Uterus (tissue), 2 donors: ENCODE data around the gene TMCO4.

Experiments used
- CTCF ChIP-seq, 4 experiments: fragments of 200-600 bp in 2 of 4; fragments of 450-650 bp in 2 of 4; sonication (generic) in 2 of 4; IDR thresholded peaks; one replicate each; pipeline ENCODE4 v1.5.1; 2016 to 2019; ENCODE audit warnings: antibody characterized with exemption in 4 of 4, mild to moderate bottlenecking in 2 of 4, moderate library complexity in 1 of 4
- POLR2A ChIP-seq, 2 donors: fragments of 450-650 bp; IDR thresholded peaks; one replicate each; pipeline ENCODE4 v1.6.1; 2016; ENCODE audit warnings: antibody characterized with exemption in 2 of 2, mild to moderate bottlenecking in 1 of 2, moderate library complexity in 1 of 2

GRCh38 chr1:19824036-19824435 is 24.3 kb upstream of the TMCO4 start:
- TF ChIP-seq POLR2A (IDR thresholded peaks at IDR 0.05) (no peak), CTCF (IDR thresholded peaks at IDR 0.05) (no peak)
